Stomach (tissue), 4 donors: Measurements from ENCODE around the gene DCTN4.

Experiments used
- CTCF ChIP-seq, 7 experiments: fragments of 450-650 bp in 4 of 7; fragments of 200-600 bp in 3 of 7; sonication (generic) in 3 of 7; IDR thresholded peaks; one replicate each; pipeline ENCODE4 v1.5.1; 2016 to 2019; ENCODE audit warnings: antibody characterized with exemption in 7 of 7, control low read depth in 2 of 7, mild to moderate bottlenecking in 1 of 7
- EP300 ChIP-seq: sonication (generic); formaldehyde crosslinking; IDR thresholded peaks from one replicate; pipeline ENCODE4 v1.6.1; 2017; ENCODE audit warnings: antibody characterized with exemption
- POLR2A ChIP-seq, 4 donors: fragments of 450-650 bp; IDR thresholded peaks; one replicate each; pipeline ENCODE4 v1.6.1; 2016; ENCODE audit warnings: antibody characterized with exemption in 4 of 4, control low read depth in 2 of 4, mild to moderate bottlenecking in 1 of 4, moderate library complexity in 1 of 4
- POLR2AphosphoS5 ChIP-seq, 3 donors: sonication (generic); formaldehyde crosslinking; IDR thresholded peaks; one replicate each; pipeline ENCODE4 v1.6.1; 2016; ENCODE audit warnings: antibody characterized with exemption in 3 of 3

DNA sequence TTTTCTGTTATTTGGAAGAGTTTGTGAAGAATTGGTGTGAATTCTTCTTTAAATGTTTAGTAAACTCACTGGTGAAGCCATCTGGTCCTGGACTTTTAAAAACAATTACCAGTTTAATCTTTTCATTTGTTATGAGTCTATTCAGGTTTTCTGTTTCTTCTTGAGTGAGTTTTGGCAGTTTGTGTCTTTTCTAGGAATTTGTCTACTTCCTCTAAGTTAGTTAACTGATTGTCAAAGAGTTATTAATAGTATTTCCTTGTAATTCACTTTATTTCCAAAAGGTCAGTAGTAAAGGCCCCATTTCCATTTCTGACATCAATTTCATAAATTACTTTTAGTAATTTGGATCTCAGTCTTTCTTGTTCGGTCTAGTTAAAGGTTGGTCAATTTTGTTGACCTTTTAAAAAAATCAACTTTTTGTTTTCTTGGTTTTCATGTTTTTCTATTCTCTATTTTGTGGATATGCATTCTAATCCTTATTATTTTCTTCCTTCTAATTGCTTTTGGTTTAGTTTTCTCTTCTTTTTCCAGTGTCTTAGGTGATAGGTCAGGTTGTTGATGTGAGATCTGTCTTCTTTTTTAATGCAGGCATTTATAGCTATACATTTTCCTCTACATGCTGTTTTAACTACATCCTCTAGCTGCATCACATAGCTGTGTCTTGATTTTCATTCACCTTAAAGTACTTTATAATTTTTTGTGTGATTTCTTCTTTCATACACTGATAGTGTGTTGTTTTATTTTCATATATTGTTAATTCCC is 12.4 kb upstream of the DCTN4 start:
- no peak for TF ChIP-seq CTCF (IDR thresholded peaks at IDR 0.05)
- TF ChIP-seq POLR2A (IDR thresholded peaks at IDR 0.05): no peak
- TF ChIP-seq POLR2AphosphoS5 (IDR thresholded peaks at IDR 0.05): no peak
- TF ChIP-seq EP300: no peak
